ENCODE results near the gene NAPSA. TPM values are rescaled to one million over a fixed set of nuclear protein-coding genes. Genes with fewer than 3 reads are reported as not detected.

Gene NAPSA
- polyA plus RNA-seq, 1 of the 3 experiments (the other 2 are of a cell fraction): 0.43 TPM

- no peaks in the 10 kb centered on the region for H3K79me2 ChIP-seq (ENCODE audit: insufficient read depth)
- no peak overlapping the region for H3K27ac ChIP-seq (ENCODE audit: low read depth in 2 of 2, low read length in 1 of 2)
- H3K36me3 ChIP-seq (replicated peaks in 1 of 2; ENCODE audit: control insufficient read depth in 1 of 2, insufficient read depth in 2 of 2, low read length in 1 of 2): no peaks in the 10 kb centered on the region
- H3K9me2 ChIP-seq: no peaks in the 10 kb centered on the region
- 17% methylated on average over 20 of the region's 27 CpGs for WGBS (ENCODE audit: low lambda C conversion rate)
- TF ChIP-seq EP300 (IDR thresholded peaks at IDR 0.05; ENCODE audit: borderline replicate concordance in 1 of 2, low read depth in 1 of 2, low read length in 1 of 2) (no peak), FOXJ3 (CRISPR knock-in tag; IDR thresholded peaks at IDR 0.05) (no peak), JUND (IDR thresholded peaks at IDR 0.05) (no peak), SIN3A (IDR thresholded peaks at IDR 0.05; ENCODE audit: borderline replicate concordance, low read depth, low read length) (no peak), NRF1 (IDR thresholded peaks at IDR 0.05; ENCODE audit: low read depth, low read length) (no peak), TEAD4 (IDR thresholded peaks at IDR 0.05; ENCODE audit: borderline replicate concordance, insufficient read depth) (no peak), ZBTB33 (IDR thresholded peaks at IDR 0.05; ENCODE audit: borderline replicate concordance, low read depth) (no peak), FOSL2 (IDR thresholded peaks at IDR 0.05; ENCODE audit: borderline replicate concordance, low read depth) (no peak), GABPA (IDR thresholded peaks at IDR 0.05; ENCODE audit: low read depth) (no peak), ELF1 (IDR thresholded peaks at IDR 0.05) (no peak), USF1 (IDR thresholded peaks at IDR 0.05; ENCODE audit: borderline replicate concordance, low read depth) (no peak), FOXM1 (IDR thresholded peaks at IDR 0.05; ENCODE audit: low read depth) (no peak), MEF2A (IDR thresholded peaks at IDR 0.05; ENCODE audit: borderline replicate concordance, low read depth) (no peak), RAD21 (IDR thresholded peaks at IDR 0.05; ENCODE audit: low read length) (no peak), RCOR1 (IDR thresholded peaks at IDR 0.05; ENCODE audit: low read length) (no peak), EZH2phosphoT487 (IDR thresholded peaks at IDR 0.05; ENCODE audit: borderline replicate concordance, low read depth) (no peak), IRF3 (IDR thresholded peaks at IDR 0.05; ENCODE audit: low read depth, low read length) (no peak), NFIC (IDR thresholded peaks at IDR 0.05; ENCODE audit: borderline replicate concordance) (no peak), POLR2AphosphoS5 (IDR thresholded peaks at IDR 0.05; ENCODE audit: low read depth, low read length) (no peak)
- H4K20me1 ChIP-seq (ENCODE audit: insufficient read depth): no peaks in the 10 kb centered on the region
- H3F3A ChIP-seq (replicated peaks; ENCODE audit: insufficient read depth): peaks cover 4% of the 10 kb centered on the region
- CTCF ChIA-PET: interaction anchor here (1.0 to 1.6 kb wide), 3 partner anchors 15 to 55 kb away, joined by 3 to 4 read pairs (median 4); no protein-coding TSS in a partner anchor
- no peaks in the 10 kb centered on the region for H3K9me3 ChIP-seq
- DNase-seq: no peak
- peaks cover 0 to 2% of the 10 kb centered on the region in 2 experiments; a peak in 1 of 4 replicates for H3K4me1 ChIP-seq (ENCODE audit: control insufficient read depth in 1 of 2, insufficient read depth in 2 of 2, low read depth in 1 of 2, low read length in 1 of 2)
- H2AFZ ChIP-seq (ENCODE audit: low read depth): no peak overlapping the region
- peaks cover 59% of the 10 kb centered on the region for H3K27me3 ChIP-seq (ENCODE audit: insufficient read depth)
- no peak overlapping the region; the same call in 1 of the 2 replicates for H3K4me2 ChIP-seq
- peak overlapping the region in 1 of 2 experiments; percentile 46; a peak in 1 of 4 replicates for H3K4me3 ChIP-seq (ENCODE audit: low read depth in 2 of 2, low read length in 1 of 2)
- no peak overlapping the region for H3K9ac ChIP-seq
- POLR2A ChIA-PET: no interaction called here
Measured at GRCh38 chr19:50312967-50313811, 52.2 kb downstream of the NAPSA start.
